NCI-H345 treated with DMSO at 0.1 percent for 48 hours (cell line): ENCODE measurements around the gene SLC6A17.

ENCODE experiments used
- DNase-seq: peaks from one replicate; lab custom pipeline; 2025; ENCODE audit not compliant: unreplicated experiment; lab: John Stamatoyannopoulos, UW

The SLC6A17 gene

GRCh38 chr1:110150330-110151174 is at the start of gene SLC6A17:
TSS of gene SLC6A17 (plus strand) at chr1:110150494. CDS start at chr1:110166930, 16,436 bp downstream.
- peak; percentile 17 for DNase-seq

- DNase-seq = no peak
Measured at GRCh38 chr1:110102081-110102480, 48.2 kb upstream of the SLC6A17 start.

- DNase-seq = peak; percentile 63
Measured at GRCh38 chr1:110106013-110106941, 44.0 kb upstream of the SLC6A17 start.

GRCh38 chr1:110107867-110108469 is 42.3 kb upstream of the SLC6A17 start:
- no peak for DNase-seq

GRCh38 chr1:110111081-110111480 is 39.2 kb upstream of the SLC6A17 start:
- no peak for DNase-seq

- DNase-seq = no peak
Measured at GRCh38 chr1:110112143-110112542, 38.2 kb upstream of the SLC6A17 start, which contains the start of gene UBL4B. TSS of gene UBL4B (plus strand) at chr1:110112443. CDS start at chr1:110112535, 92 bp downstream.

GRCh38 chr1:110112656-110113055 is 37.6 kb upstream of the SLC6A17 start:
- DNase-seq = no peak

- DNase-seq = no peak
Measured at GRCh38 chr1:110113551-110113950, 36.7 kb upstream of the SLC6A17 start.

GRCh38 chr1:110114173-110114572 is 36.1 kb upstream of the SLC6A17 start:
- DNase-seq = no peak

- peak; percentile 61 for DNase-seq
Measured at GRCh38 chr1:110114784-110115183, 35.5 kb upstream of the SLC6A17 start.

- no peak for DNase-seq
Measured at GRCh38 chr1:110118636-110119396, 31.5 kb upstream of the SLC6A17 start.

- DNase-seq = no peak
Measured at GRCh38 chr1:110119843-110120242, 30.5 kb upstream of the SLC6A17 start.

- DNase-seq = no peak
Measured at GRCh38 chr1:110120960-110121561, 29.2 kb upstream of the SLC6A17 start.

GRCh38 chr1:110123224-110123623 is 27.1 kb upstream of the SLC6A17 start:
- no peak for DNase-seq

- DNase-seq = peak; percentile 82
Measured at GRCh38 chr1:110125810-110126209, 24.5 kb upstream of the SLC6A17 start.

- no peak for DNase-seq
Measured at GRCh38 chr1:110130113-110130591, 20.1 kb upstream of the SLC6A17 start.

GRCh38 chr1:110130989-110131388 is 19.3 kb upstream of the SLC6A17 start:
- DNase-seq = peak; percentile 74

GRCh38 chr1:110132682-110133081 is 17.6 kb upstream of the SLC6A17 start:
- no peak for DNase-seq

- no peak for DNase-seq
Measured at GRCh38 chr1:110133436-110133835, 16.9 kb upstream of the SLC6A17 start.

GRCh38 chr1:110134050-110134595 is 16.2 kb upstream of the SLC6A17 start:
- DNase-seq = peak; percentile 74
